Uterus (tissue), 4 donors: Measurements from ENCODE around the gene FSHR. TPM values are rescaled to one million over a fixed set of nuclear protein-coding genes. Genes with fewer than 3 reads are reported as not detected.

Source experiments
- DNase-seq, 2 donors: peaks; one replicate each; pipeline ENCODE4 v3.0.0-alpha.2; 2019 to 2020
- H3K27ac ChIP-seq, 2 donors: fragments of 200-600 bp; sonication (generic); 1 replicate in 1 of 2; 2 replicates in 1 of 2; pipeline ENCODE4 v1.5.1; 2016 to 2018
- H3K27me3 ChIP-seq, 2 donors: fragments of 200-600 bp; sonication (generic); one replicate each; pipeline ENCODE4 v1.5.1; 2018 to 2019; ENCODE audit warnings: control low read depth in 1 of 2
- H3K36me3 ChIP-seq, 2 donors: fragments of 200-600 bp; sonication (generic); one replicate each; pipeline ENCODE4 v1.5.1; 2019; ENCODE audit warnings: control low read depth in 1 of 2
- H3K4me1 ChIP-seq, 2 donors: fragments of 200-600 bp; sonication (generic); one replicate each; pipeline ENCODE4 v1.5.1; 2018 to 2019; ENCODE audit warnings: control low read depth in 1 of 2
- H3K4me3 ChIP-seq, 2 donors: fragments of 200-600 bp; sonication (generic); 1 replicate in 1 of 2; 2 replicates in 1 of 2; pipeline ENCODE4 v1.5.1; 2018 to 2019; ENCODE audit warnings: mild to moderate bottlenecking in 1 of 2
- H3K9me3 ChIP-seq, 2 donors: fragments of 200-600 bp; sonication (generic); one replicate each; pipeline ENCODE4 v1.5.1; 2019; ENCODE audit warnings: control low read depth in 1 of 2
- CTCF ChIP-seq, 4 experiments: fragments of 200-600 bp in 2 of 4; fragments of 450-650 bp in 2 of 4; sonication (generic) in 2 of 4; IDR thresholded peaks; one replicate each; pipeline ENCODE4 v1.5.1; 2016 to 2019; ENCODE audit warnings: antibody characterized with exemption in 4 of 4, mild to moderate bottlenecking in 2 of 4, moderate library complexity in 1 of 4
- POLR2A ChIP-seq, 2 donors: fragments of 450-650 bp; IDR thresholded peaks; one replicate each; pipeline ENCODE4 v1.6.1; 2016; ENCODE audit warnings: antibody characterized with exemption in 2 of 2, mild to moderate bottlenecking in 1 of 2, moderate library complexity in 1 of 2
- intact Hi-C: fragments of 100-400 bp; cut with DNase I; formaldehyde crosslinking; loops from one replicate; pipeline ENCODE4 v1.15.1; 2023; ENCODE audit warnings: low total_unique reads
- total RNA-seq, 4 donors: library from RNA; depleted of rRNA in 3 of 4; stranded (reverse); fragments of >200 nt in 3 of 4; gene quantifications; one replicate each; pipeline versions ENCODE4 v1.1.0 to v1.2.4, GENCODE V29; 2014 to 2023
- donor health status: DM: yes; HTN: yes; CAD: no.

The FSHR gene
- total RNA-seq, 4 donors from 2014 or later: not detected

- H3K27ac ChIP-seq: no peak overlapping the region
- intact Hi-C loops: no loop called here
- no peaks in the 10 kb centered on the region for H3K36me3 ChIP-seq
- H3K9me3 ChIP-seq: no peaks in the 10 kb centered on the region
- H3K4me1 ChIP-seq: no peaks in the 10 kb centered on the region
- DNase-seq: no peak
- H3K27me3 ChIP-seq: no peaks in the 10 kb centered on the region
- no peak for TF ChIP-seq CTCF (IDR thresholded peaks at IDR 0.05)
- no peak overlapping the region for H3K4me3 ChIP-seq
These were observed 126.2 kb downstream of the FSHR start for GRCh38 chr2:49028101-49028500.

- intact Hi-C loops: no loop called here
- no peaks in the 10 kb centered on the region for H3K36me3 ChIP-seq
- H3K27me3 ChIP-seq: no peaks in the 10 kb centered on the region
- no peaks in the 10 kb centered on the region for H3K4me1 ChIP-seq
- no peak overlapping the region for H3K27ac ChIP-seq
- DNase-seq: no peak
- TF ChIP-seq POLR2A (IDR thresholded peaks at IDR 0.05) (no peak), CTCF (IDR thresholded peaks at IDR 0.05) (no peak)
- H3K4me3 ChIP-seq: no peak overlapping the region
- no peaks in the 10 kb centered on the region for H3K9me3 ChIP-seq
These were observed 127.6 kb downstream of the FSHR start for GRCh38 chr2:49026706-49027105.

GRCh38 chr2:49021271-49021670, 133.0 kb downstream of the FSHR start:
- TF ChIP-seq CTCF (IDR thresholded peaks at IDR 0.05) (no peak), POLR2A (IDR thresholded peaks at IDR 0.05) (no peak)
- H3K27me3 ChIP-seq: no peaks in the 10 kb centered on the region
- H3K4me1 ChIP-seq: no peaks in the 10 kb centered on the region
- H3K36me3 ChIP-seq: no peaks in the 10 kb centered on the region
- intact Hi-C loops: no loop called here
- H3K9me3 ChIP-seq: no peaks in the 10 kb centered on the region
- no peak for DNase-seq
- H3K27ac ChIP-seq: no peak overlapping the region
- H3K4me3 ChIP-seq: no peak overlapping the region

- Histone ChIP-seq H3K36me3 (no peaks in the 10 kb centered on the region), H3K4me1 (no peaks in the 10 kb centered on the region), H3K4me3 (no peak overlapping the region), H3K27ac (no peak overlapping the region), H3K27me3 (no peaks in the 10 kb centered on the region), H3K9me3 (no peaks in the 10 kb centered on the region)
- intact Hi-C loops: no loop called here
- DNase-seq: no peak
- TF ChIP-seq CTCF (IDR thresholded peaks at IDR 0.05) (no peak), POLR2A (IDR thresholded peaks at IDR 0.05) (no peak)
These were observed 149.1 kb downstream of the FSHR start for GRCh38 chr2:49005261-49005660.

GRCh38 chr2:49004036-49004626, 150.2 kb downstream of the FSHR start:
- no peaks in the 10 kb centered on the region for H3K4me1 ChIP-seq
- no peaks in the 10 kb centered on the region for H3K36me3 ChIP-seq
- no peak overlapping the region for H3K4me3 ChIP-seq
- no peak for TF ChIP-seq CTCF (IDR thresholded peaks at IDR 0.05)
- no peak for TF ChIP-seq POLR2A (IDR thresholded peaks at IDR 0.05)
- H3K27me3 ChIP-seq: no peaks in the 10 kb centered on the region
- no peak for DNase-seq
- no peaks in the 10 kb centered on the region for H3K9me3 ChIP-seq
- intact Hi-C loops: no loop called here
- H3K27ac ChIP-seq: no peak overlapping the region
